ENCODE results near the gene FOXN4.

DNA sequence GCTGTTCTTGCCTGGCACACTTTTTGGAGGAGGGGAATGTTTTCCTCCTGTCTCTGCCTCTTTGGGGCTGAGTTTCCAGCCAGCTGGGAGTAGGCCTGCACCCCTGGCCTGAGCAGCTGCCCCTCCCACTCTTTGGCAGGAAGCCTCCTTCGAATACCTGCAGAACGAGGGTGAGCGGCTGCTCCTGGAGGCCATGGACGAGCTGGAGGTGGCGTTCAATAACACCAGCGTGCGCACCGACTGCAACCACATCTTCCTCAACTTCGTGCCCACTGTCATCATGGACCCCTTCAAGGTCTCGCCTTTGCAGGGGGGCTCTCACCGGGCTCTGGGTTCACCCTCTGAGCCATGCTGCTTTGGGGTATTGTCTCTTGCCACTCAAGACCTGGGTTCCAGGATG lies 69.4 kb downstream of the FOXN4 start:
- TF ChIP-seq, protein P1, sequence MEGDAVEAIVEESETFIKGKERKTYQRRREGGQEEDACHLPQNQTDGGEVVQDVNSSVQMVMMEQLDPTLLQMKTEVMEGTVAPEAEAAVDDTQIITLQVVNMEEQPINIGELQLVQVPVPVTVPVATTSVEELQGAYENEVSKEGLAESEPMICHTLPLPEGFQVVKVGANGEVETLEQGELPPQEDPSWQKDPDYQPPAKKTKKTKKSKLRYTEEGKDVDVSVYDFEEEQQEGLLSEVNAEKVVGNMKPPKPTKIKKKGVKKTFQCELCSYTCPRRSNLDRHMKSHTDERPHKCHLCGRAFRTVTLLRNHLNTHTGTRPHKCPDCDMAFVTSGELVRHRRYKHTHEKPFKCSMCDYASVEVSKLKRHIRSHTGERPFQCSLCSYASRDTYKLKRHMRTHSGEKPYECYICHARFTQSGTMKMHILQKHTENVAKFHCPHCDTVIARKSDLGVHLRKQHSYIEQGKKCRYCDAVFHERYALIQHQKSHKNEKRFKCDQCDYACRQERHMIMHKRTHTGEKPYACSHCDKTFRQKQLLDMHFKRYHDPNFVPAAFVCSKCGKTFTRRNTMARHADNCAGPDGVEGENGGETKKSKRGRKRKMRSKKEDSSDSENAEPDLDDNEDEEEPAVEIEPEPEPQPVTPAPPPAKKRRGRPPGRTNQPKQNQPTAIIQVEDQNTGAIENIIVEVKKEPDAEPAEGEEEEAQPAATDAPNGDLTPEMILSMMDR (IDR thresholded peaks at IDR 0.05), result no peak
- no peak for TF ChIP-seq POLR2A (IDR thresholded peaks at IDR 0.05)

Data from suprapubic skin (tissue), 3 donors.